ENCODE measurements around the gene EPHB1.

Gene EPHB1

GRCh38 chr3:134854254-134854653, 59.2 kb downstream of the EPHB1 start:
- DNase-seq, result no peak

- DNase-seq, result no peak
Observed at GRCh38 chr3:134857356-134857755, 62.3 kb downstream of the EPHB1 start.

- DNase-seq, result no peak
Observed at GRCh38 chr3:134857776-134858362, 62.8 kb downstream of the EPHB1 start.

- no peak for DNase-seq
Observed at GRCh38 chr3:134858441-134859035, 63.5 kb downstream of the EPHB1 start.

GRCh38 chr3:134859341-134859740, 64.3 kb downstream of the EPHB1 start:
- DNase-seq, result no peak

- no peak for DNase-seq
Observed at GRCh38 chr3:134860141-134860540, 65.1 kb downstream of the EPHB1 start.

- DNase-seq, result no peak
Observed at GRCh38 chr3:134863915-134864314, 68.9 kb downstream of the EPHB1 start.

- no peak for DNase-seq
Observed at GRCh38 chr3:134864636-134865035, 69.6 kb downstream of the EPHB1 start.

GRCh38 chr3:134867277-134867676, 72.2 kb downstream of the EPHB1 start:
- no peak for DNase-seq

- no peak for DNase-seq
Observed at GRCh38 chr3:134869153-134869726, 74.2 kb downstream of the EPHB1 start.

- no peak for DNase-seq
Observed at GRCh38 chr3:134871818-134872217, 76.8 kb downstream of the EPHB1 start.

- DNase-seq, result no peak
Observed at GRCh38 chr3:134872440-134873388, 77.7 kb downstream of the EPHB1 start.

GRCh38 chr3:134873789-134874188, 78.7 kb downstream of the EPHB1 start:
- no peak for DNase-seq

- no peak for DNase-seq
Observed at GRCh38 chr3:134874737-134875413, 79.8 kb downstream of the EPHB1 start.

GRCh38 chr3:134876836-134877235, 81.8 kb downstream of the EPHB1 start:
- DNase-seq, result no peak

- DNase-seq, result no peak
Observed at GRCh38 chr3:134877788-134878187, 82.7 kb downstream of the EPHB1 start.

- DNase-seq, result no peak
Observed at GRCh38 chr3:134879990-134880389, 84.9 kb downstream of the EPHB1 start.

- no peak for DNase-seq
Observed at GRCh38 chr3:134880431-134880830, 85.4 kb downstream of the EPHB1 start.

GRCh38 chr3:134881305-134881704, 86.2 kb downstream of the EPHB1 start:
- DNase-seq, result no peak

- DNase-seq, result no peak
Observed at GRCh38 chr3:134883697-134884385, 88.8 kb downstream of the EPHB1 start.

GRCh38 chr3:134885877-134886621, 91.0 kb downstream of the EPHB1 start:
- DNase-seq, result no peak

GRCh38 chr3:134886991-134887390, 91.9 kb downstream of the EPHB1 start:
- no peak for DNase-seq
